ENCODE data around the gene SCT. TPM values are rescaled to one million over a fixed set of nuclear protein-coding genes. Genes with fewer than 3 reads are reported as not detected.

SCT gene
- total RNA-seq, 1 donor from 2014 or later: not detected

GRCh38 chr11:607971-608659, 18.9 kb downstream of the SCT start:
- Mint-ChIP-seq H3K4me1 (peaks cover 5% of the 10 kb centered on the region), H3K27ac (ENCODE audit: unreplicated experiment) (no peak overlapping the region), H3K27me3 (ENCODE audit: low read depth) (peaks cover 2% of the 10 kb centered on the region), H3K4me3 (no peak overlapping the region), H3K36me3 (ENCODE audit: low read depth) (peaks cover 7% of the 10 kb centered on the region), H3K9me3 (no peaks in the 10 kb centered on the region)
- no peak for TF ChIP-seq CTCF (conservative IDR thresholded peaks at IDR 0.05)
- DNase-seq (ENCODE audit: low read depth, low spot score): no peak

GRCh38 chr11:607020-607780, 19.8 kb downstream of the SCT start:
- no peak for DNase-seq (ENCODE audit: low read depth, low spot score)
- no peaks in the 10 kb centered on the region for H3K9me3 Mint-ChIP-seq
- H3K4me3 Mint-ChIP-seq: no peak overlapping the region
- peaks cover 6% of the 10 kb centered on the region for H3K36me3 Mint-ChIP-seq (ENCODE audit: low read depth)
- no peak for TF ChIP-seq CTCF (conservative IDR thresholded peaks at IDR 0.05)
- peaks cover 2% of the 10 kb centered on the region for H3K4me1 Mint-ChIP-seq
- no peak overlapping the region for H3K27ac Mint-ChIP-seq (ENCODE audit: unreplicated experiment)
- peaks cover 2% of the 10 kb centered on the region for H3K27me3 Mint-ChIP-seq (ENCODE audit: low read depth)

GRCh38 chr11:606245-606644, 20.7 kb downstream of the SCT start:
- no peak for DNase-seq (ENCODE audit: low read depth, low spot score)
- Mint-ChIP-seq H3K9me3 (no peaks in the 10 kb centered on the region), H3K4me3 (no peak overlapping the region), H3K36me3 (ENCODE audit: low read depth) (peaks cover 8% of the 10 kb centered on the region), H3K27ac (ENCODE audit: unreplicated experiment) (no peak overlapping the region), H3K4me1 (no peaks in the 10 kb centered on the region), H3K27me3 (ENCODE audit: low read depth) (no peaks in the 10 kb centered on the region)
- no peak for TF ChIP-seq CTCF (conservative IDR thresholded peaks at IDR 0.05)

GRCh38 chr11:605286-606129, 21.5 kb downstream of the SCT start:
- Mint-ChIP-seq H3K4me3 (no peak overlapping the region), H3K27me3 (ENCODE audit: low read depth) (no peaks in the 10 kb centered on the region), H3K36me3 (ENCODE audit: low read depth) (peaks cover 8% of the 10 kb centered on the region), H3K27ac (ENCODE audit: unreplicated experiment) (no peak overlapping the region), H3K9me3 (no peaks in the 10 kb centered on the region), H3K4me1 (no peaks in the 10 kb centered on the region)
- no peak for DNase-seq (ENCODE audit: low read depth, low spot score)
- TF ChIP-seq CTCF (conservative IDR thresholded peaks at IDR 0.05): no peak

GRCh38 chr11:603154-603553, 23.8 kb downstream of the SCT start:
- H3K27ac Mint-ChIP-seq (ENCODE audit: unreplicated experiment): no peak overlapping the region
- H3K4me1 Mint-ChIP-seq: no peaks in the 10 kb centered on the region
- H3K36me3 Mint-ChIP-seq (ENCODE audit: low read depth): peaks cover 8% of the 10 kb centered on the region
- TF ChIP-seq CTCF (conservative IDR thresholded peaks at IDR 0.05): no peak
- no peak overlapping the region for H3K4me3 Mint-ChIP-seq
- DNase-seq (ENCODE audit: low read depth, low spot score): no peak
- no peaks in the 10 kb centered on the region for H3K27me3 Mint-ChIP-seq (ENCODE audit: low read depth)
- H3K9me3 Mint-ChIP-seq: no peaks in the 10 kb centered on the region
